Spleen (tissue), 13 donors: ENCODE data around the gene NXN. TPM values are rescaled to one million over a fixed set of nuclear protein-coding genes. Genes with fewer than 3 reads are reported as not detected.
A peak's percentile ranks its signal among the peaks of the same experiment; 100 is the strongest.

Experiments used
- DNase-seq: peaks from one replicate; pipeline ENCODE4 v3.0.0-alpha.2; 2020
- H3K27ac ChIP-seq, 8 donors: fragments of 200-600 bp; sonication (generic) in 7 of 8; 1 replicate in 4 of 8; 2 replicates in 4 of 8; pipeline versions ENCODE4 v1.5.0 to v1.8.0; 2016 to 2021; ENCODE audit warnings: inconsistent platforms in 4 of 8, mild to moderate bottlenecking in 4 of 8, moderate library complexity in 1 of 8
- H3K27me3 ChIP-seq, 7 donors: fragments of 200-600 bp; sonication (generic) in 6 of 7; replicated peaks in 1 of 7; 1 replicate in 4 of 7; 2 replicates in 3 of 7; pipeline versions ENCODE4 v1.5.0 to v1.8.0; 2016 to 2021; ENCODE audit warnings: inconsistent platforms in 3 of 7, mild to moderate bottlenecking in 1 of 7
- H3K36me3 ChIP-seq, 6 donors: fragments of 200-600 bp; sonication (generic) in 5 of 6; 1 replicate in 4 of 6; 2 replicates in 2 of 6; pipeline versions ENCODE4 v1.5.0 to v1.8.0; 2016 to 2021; ENCODE audit warnings: inconsistent platforms in 2 of 6
- H3K4me1 ChIP-seq, 6 donors: fragments of 200-600 bp; sonication (generic) in 5 of 6; 1 replicate in 3 of 6; 2 replicates in 3 of 6; pipeline versions ENCODE4 v1.5.0 to v1.8.0; 2016 to 2021; ENCODE audit warnings: inconsistent platforms in 3 of 6
- H3K4me3 ChIP-seq, 8 donors: fragments of 200-600 bp; sonication (generic) in 7 of 8; 1 replicate in 4 of 8; 2 replicates in 4 of 8; pipeline versions ENCODE4 v1.5.0 to v1.8.0; 2016 to 2021; ENCODE audit warnings: inconsistent platforms in 4 of 8, mild to moderate bottlenecking in 4 of 8, moderate library complexity in 2 of 8
- H3K9me3 ChIP-seq, 8 donors: fragments of 200-600 bp; sonication (generic) in 7 of 8; 1 replicate in 4 of 8; 2 replicates in 4 of 8; pipeline versions ENCODE4 v1.5.0 to v1.8.0; 2016 to 2021; ENCODE audit warnings: inconsistent platforms in 4 of 8
- POLR2A ChIP-seq, 3 donors: fragments of 450-650 bp; IDR thresholded peaks; one replicate each; pipeline ENCODE4 v1.5.1; 2017; ENCODE audit warnings: antibody characterized with exemption in 3 of 3, mild to moderate bottlenecking in 1 of 3
- POLR2AphosphoS5 ChIP-seq, 3 donors: sonication (generic); formaldehyde crosslinking; IDR thresholded peaks; one replicate each; pipeline ENCODE4 v1.5.1; 2017; ENCODE audit warnings: antibody characterized with exemption in 3 of 3
- WGBS, 5 donors: extraction: QIAGEN DNeasy Blood & Tissue Kit in 3 of 5; methylation state at CpG; one replicate each; pipeline versions ENCODE4 v1.1.5 to v1.1.7; 2013 to 2018; 5-methylcytosine and 5-hydroxymethylcytosine counted together
- intact Hi-C: fragments of 100-400 bp; cut with DNase I; formaldehyde crosslinking; loops from one replicate; pipeline ENCODE4 v1.15.0; 2023; ENCODE audit warnings: low total_unique reads
- long read RNA-seq, 2 donors: transcript quantifications; one replicate each; lab custom pipeline, GENCODE V29; 2026
- polyA plus RNA-seq, 3 donors: library from polyadenylated mRNA; stranded (reverse); fragments of 200-250 nt; gene quantifications; one replicate each; pipeline ENCODE4 v1.2.1, GENCODE V29; 2013
- total RNA-seq, 7 donors: library from RNA; depleted of rRNA in 3 of 7; stranded (reverse); fragments of >200 nt in 3 of 7; fragmentation: NEBNext Ultra II Directional in 4 of 7; extraction: Animal tissue kit (Norgen Biotek cat#: 25700) in 4 of 7; gene quantifications; one replicate each; pipeline versions ENCODE4 v1.1.0 to v1.2.1, GENCODE V29; 2016 to 2021
- TF ChIP-seq, protein P1 (sequence below), 11 experiments: fragments of 200-600 bp in 7 of 11; fragments of 450-650 bp in 4 of 11; sonication (generic) in 4 of 11; IDR thresholded peaks in 8 of 11; conservative IDR thresholded peaks in 3 of 11; 1 replicate in 7 of 11; 2 replicates in 4 of 11; pipeline versions ENCODE4 v1.4.0 to v1.8.0; 2016 to 2021; ENCODE audit warnings: antibody characterized with exemption in 11 of 11, inconsistent platforms in 4 of 11, mild to moderate bottlenecking in 1 of 11
- donor health status: healthy with polysubstance abuse.
- donor health status: DM: no; HTN: no; CAD: no; lungs with moderate emphysema.
- donor health status: DM: no; HTN: no; CAD: no.
- donor health status: Bipolar disorder and iron deficiency.
- donor health status: healthy.
- donor health status: DM: no; HTN: no; CAD: no.
- donor health status: DM: yes; HTN: yes; CAD: no.

NXN gene
- total RNA-seq (10 to 100 TPM in 5 of 7 donors, 1 to 10 TPM in 2; 7.2 to 21.4 (median 14.1) TPM), polyA plus RNA-seq (1 to 10 TPM; 3.9 to 6.6 (median 5.8) TPM)
- long read RNA-seq, donor 1, transcript NXN-201 (8 exons, 3,036 nt): major isoform, 8 of 9 reads
- long read RNA-seq, donor 1, partial matches to known transcripts: 0 of 9 reads
- long read RNA-seq, donor 1, other reads (novel, unspliced or antisense): 0 of 9 reads
- long read RNA-seq, donor 2, transcript NXN-201 (8 exons, 3,036 nt): major isoform, 6 of 6 reads
- long read RNA-seq, donor 2, partial matches to known transcripts: 0 of 6 reads
- long read RNA-seq, donor 2, other reads (novel, unspliced or antisense): 0 of 6 reads

DNA sequence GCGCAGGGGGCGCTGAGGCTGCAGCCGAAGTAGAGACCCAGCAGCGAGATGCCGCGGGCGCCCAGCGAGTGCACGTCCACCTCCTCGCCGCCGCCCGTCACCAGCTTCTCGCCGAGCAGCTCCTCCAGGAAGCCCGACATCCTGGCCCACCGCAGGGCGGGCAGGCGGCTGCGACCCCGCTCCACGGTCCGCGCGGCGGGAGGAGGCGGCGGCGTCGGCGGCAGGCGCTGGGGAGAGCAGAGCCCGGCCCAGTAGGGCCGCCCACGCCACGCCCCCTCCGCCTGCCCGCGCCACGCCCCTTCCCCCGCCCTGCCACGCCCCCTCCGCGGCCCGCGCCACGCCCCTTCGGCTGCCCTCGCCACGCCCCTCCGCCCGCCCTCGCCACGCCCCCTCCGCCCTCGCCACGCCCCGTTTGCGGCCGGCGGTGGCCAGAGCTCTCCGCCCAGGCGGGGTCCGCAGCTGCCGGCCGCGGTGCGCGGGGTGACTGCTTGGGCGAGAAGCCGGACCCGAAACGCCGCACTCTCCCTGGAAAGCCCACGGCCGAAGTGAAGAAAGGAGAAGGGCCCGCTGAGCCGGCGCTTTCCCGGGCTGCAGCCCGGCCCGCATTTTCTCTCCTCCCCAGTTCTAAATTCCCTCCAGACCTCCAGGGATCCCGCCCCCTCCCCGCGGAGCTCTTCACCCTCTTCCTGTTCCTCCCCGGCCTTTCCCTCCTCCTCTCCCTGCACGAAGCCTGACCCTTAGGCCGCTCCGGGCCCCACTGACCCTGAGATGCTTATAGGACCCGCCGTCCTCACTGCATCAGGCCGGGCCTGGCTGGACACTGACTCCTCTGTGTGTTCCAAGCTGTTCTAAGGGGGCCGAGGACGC, at the start of gene NXN:
NXN (minus strand) TSS at position 238 of the 867 bp plus-strand sequence.
- Histone ChIP-seq H3K4me3 (peak within 1 kb of the TSS; percentile 49 to 89 (median 64)), H3K27ac (peak within 1 kb of the TSS; percentile 46 to 83 (median 80)), H3K9me3 (no peaks in the 10 kb centered on the region), H3K27me3 (peaks cover 0 to 44% (median 21%) of the 10 kb centered on the region in 7 donors), H3K4me1 (peaks cover 13 to 41% (median 28%) of the 10 kb centered on the region in 6 donors), H3K36me3 (no peaks in the 10 kb centered on the region)
- no peak for TF ChIP-seq POLR2A (IDR thresholded peaks at IDR 0.05)
- TF ChIP-seq, protein P1, sequence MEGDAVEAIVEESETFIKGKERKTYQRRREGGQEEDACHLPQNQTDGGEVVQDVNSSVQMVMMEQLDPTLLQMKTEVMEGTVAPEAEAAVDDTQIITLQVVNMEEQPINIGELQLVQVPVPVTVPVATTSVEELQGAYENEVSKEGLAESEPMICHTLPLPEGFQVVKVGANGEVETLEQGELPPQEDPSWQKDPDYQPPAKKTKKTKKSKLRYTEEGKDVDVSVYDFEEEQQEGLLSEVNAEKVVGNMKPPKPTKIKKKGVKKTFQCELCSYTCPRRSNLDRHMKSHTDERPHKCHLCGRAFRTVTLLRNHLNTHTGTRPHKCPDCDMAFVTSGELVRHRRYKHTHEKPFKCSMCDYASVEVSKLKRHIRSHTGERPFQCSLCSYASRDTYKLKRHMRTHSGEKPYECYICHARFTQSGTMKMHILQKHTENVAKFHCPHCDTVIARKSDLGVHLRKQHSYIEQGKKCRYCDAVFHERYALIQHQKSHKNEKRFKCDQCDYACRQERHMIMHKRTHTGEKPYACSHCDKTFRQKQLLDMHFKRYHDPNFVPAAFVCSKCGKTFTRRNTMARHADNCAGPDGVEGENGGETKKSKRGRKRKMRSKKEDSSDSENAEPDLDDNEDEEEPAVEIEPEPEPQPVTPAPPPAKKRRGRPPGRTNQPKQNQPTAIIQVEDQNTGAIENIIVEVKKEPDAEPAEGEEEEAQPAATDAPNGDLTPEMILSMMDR (IDR thresholded peaks at IDR 0.05 in 8 of 11, conservative IDR thresholded peaks at IDR 0.05 in 3 of 11): peak in 1 of 11 experiments; percentile 21
- TF ChIP-seq POLR2AphosphoS5 (IDR thresholded peaks at IDR 0.05): peak in 2 of 3 donors; percentile 71 to 77
- DNase-seq: peak; percentile 97
- whole genome bisulfite sequencing, 5 donors: 1 to 2% (median 2%) methylated on average over 38 to 94 of the region's 94 CpGs
- intact Hi-C loops: loop anchor here (5.0 kb wide), 2 partner anchors 97 to 182 kb away; no protein-coding TSS in a partner anchor

DNA sequence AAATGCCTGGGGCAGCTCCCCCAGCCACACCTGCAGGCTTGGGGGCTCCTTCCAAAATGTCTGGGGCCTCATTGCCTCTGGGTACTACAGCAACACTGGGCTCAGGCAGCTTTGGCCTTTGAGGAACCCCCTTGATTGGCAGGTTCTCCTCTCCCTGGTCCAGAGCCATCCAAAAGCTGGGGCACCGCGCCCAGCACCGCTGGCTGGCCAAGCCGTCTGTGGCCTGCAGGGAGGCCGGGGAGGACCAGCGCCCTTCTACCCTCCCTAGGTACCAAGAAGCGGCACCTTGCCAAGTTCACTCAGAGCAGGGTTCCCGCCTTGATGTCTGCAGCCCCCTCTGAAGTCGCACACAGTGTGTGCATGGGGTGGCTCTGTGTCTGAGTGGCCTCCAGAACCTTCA, 47.5 kb upstream of the NXN start:
- Histone ChIP-seq H3K27me3 (no peaks in the 10 kb centered on the region), H3K4me1 (peaks cover 0 to 31% (median 9%) of the 10 kb centered on the region in 6 donors), H3K36me3 (peaks cover 0 to 93% (median 9%) of the 10 kb centered on the region in 6 donors), H3K9me3 (no peaks in the 10 kb centered on the region), H3K4me3 (no peak overlapping the region), H3K27ac (no peak overlapping the region)
- DNase-seq: no peak
- TF ChIP-seq POLR2AphosphoS5 (IDR thresholded peaks at IDR 0.05) (no peak), POLR2A (IDR thresholded peaks at IDR 0.05) (no peak)
- TF ChIP-seq, protein P1 (IDR thresholded peaks at IDR 0.05 in 8 of 11, conservative IDR thresholded peaks at IDR 0.05 in 3 of 11): no peak
- intact Hi-C loops: no loop called here
- 74 to 98% (median 93%) methylated on average over 3 to 9 of the region's 9 CpGs for WGBS, 5 donors

DNA sequence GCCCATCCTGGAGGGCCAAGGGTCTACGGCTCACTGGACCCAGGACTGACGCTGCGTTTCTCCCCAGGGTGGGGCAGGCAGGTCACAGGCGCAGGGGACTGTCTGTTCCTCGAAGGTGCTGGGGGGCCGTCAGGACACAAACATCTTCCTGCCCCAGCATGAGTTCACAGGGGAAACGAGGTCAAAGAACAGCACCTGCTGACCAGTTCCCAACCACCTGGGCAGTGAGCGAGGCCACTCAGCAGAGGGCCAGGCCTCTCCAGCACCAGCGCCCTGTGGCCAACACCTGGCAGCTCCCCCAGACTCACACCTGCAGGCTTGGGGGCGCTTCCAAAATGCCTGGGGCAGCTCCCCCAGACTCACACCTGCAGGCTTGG, 47.0 kb upstream of the NXN start:
- Histone ChIP-seq H3K27me3 (no peaks in the 10 kb centered on the region), H3K36me3 (peaks cover 0 to 92% (median 9%) of the 10 kb centered on the region in 6 donors), H3K4me1 (peaks cover 0 to 28% (median 7%) of the 10 kb centered on the region in 6 donors), H3K4me3 (no peak overlapping the region), H3K27ac (no peak overlapping the region), H3K9me3 (no peaks in the 10 kb centered on the region)
- TF ChIP-seq POLR2A (IDR thresholded peaks at IDR 0.05): no peak
- no peak for TF ChIP-seq POLR2AphosphoS5 (IDR thresholded peaks at IDR 0.05)
- TF ChIP-seq, protein P1 (IDR thresholded peaks at IDR 0.05 in 8 of 11, conservative IDR thresholded peaks at IDR 0.05 in 3 of 11): no peak
- intact Hi-C loops: no loop called here
- DNase-seq: no peak
- 89 to 95% (median 94%) methylated on average over 9 to 10 of the region's 10 CpGs for WGBS, 5 donors
